BLaER1 treated with 17β-estradiol and CSF1 and Interleukin-3, amounts not matched to agents 10 nM and 100 nM (cell line): Measurements from ENCODE around the gene AGAP1.

Experiments
- H3K27ac ChIP-seq, 11 experiments: shearing (Covaris generic); formaldehyde crosslinking; 2 replicates each; pipeline ENCODE4 v1.8.1; 2022
- H3K27me3 ChIP-seq, 11 experiments: shearing (Covaris generic); formaldehyde crosslinking; 2 replicates each; pipeline ENCODE4 v1.8.1; 2022
- H3K36me3 ChIP-seq, 11 experiments: shearing (Covaris generic); formaldehyde crosslinking; 2 replicates each; pipeline ENCODE4 v1.8.1; 2022
- H3K4me1 ChIP-seq, 10 experiments: shearing (Covaris generic); formaldehyde crosslinking; 2 replicates each; pipeline ENCODE4 v1.8.1; 2022
- H3K4me2 ChIP-seq, 11 experiments: shearing (Covaris generic); formaldehyde crosslinking; 2 replicates each; pipeline ENCODE4 v1.8.1; 2022
- H3K4me3 ChIP-seq, 10 experiments: shearing (Covaris generic); formaldehyde crosslinking; 2 replicates each; pipeline ENCODE4 v1.8.1; 2022
- H3K9ac ChIP-seq, 11 experiments: shearing (Covaris generic); formaldehyde crosslinking; 2 replicates each; pipeline ENCODE4 v1.8.1; 2022
- H3K9me3 ChIP-seq, 11 experiments: shearing (Covaris generic); formaldehyde crosslinking; replicated peaks in 1 of 11; 2 replicates each; pipeline ENCODE4 v1.8.1; 2022
- H4K20me1 ChIP-seq, 11 experiments: shearing (Covaris generic); formaldehyde crosslinking; 2 replicates each; pipeline ENCODE4 v1.8.1; 2022
- Cebpa-rat ChIP-seq, 11 experiments: shearing (Covaris generic); IDR thresholded peaks; 2 replicates each; pipeline ENCODE4 v1.8.1; 2022

The AGAP1 gene

DNA sequence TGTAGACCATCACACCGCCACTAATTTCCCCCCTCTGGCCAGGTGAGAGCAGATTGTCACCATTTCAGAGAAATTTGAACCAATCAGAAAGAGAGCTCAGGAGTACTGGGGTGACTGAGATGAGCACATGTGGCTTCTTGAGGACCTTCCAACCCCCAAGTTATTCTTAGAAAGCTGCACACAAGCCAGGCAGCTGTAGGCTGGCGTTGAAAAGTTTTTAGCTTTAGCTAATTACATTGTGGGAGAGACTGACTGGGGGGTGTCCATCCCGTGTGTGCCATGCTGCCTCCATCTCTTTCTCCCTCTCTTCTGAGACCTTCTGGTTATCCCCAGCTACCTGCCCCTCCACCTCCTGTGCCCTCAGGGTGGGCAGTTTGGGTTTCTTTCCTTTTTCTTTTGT, 154.0 kb downstream of the AGAP1 start:
- Histone ChIP-seq H4K20me1 (peaks cover 0 to 15% (median 0%) of the 10 kb centered on the region in 11 experiments; a peak in 5 of 22 replicates), H3K9me3 (peaks cover 0 to 15% (median 6%) of the 10 kb centered on the region in 11 experiments; a peak in 4 of 22 replicates), H3K27me3 (no peaks in the 10 kb centered on the region), H3K27ac (no peak overlapping the region), H3K4me2 (peak overlapping the region in 9 of 11 experiments; percentile 13 to 53 (median 33); a peak in 16 of 22 replicates), H3K4me1 (peaks cover 8 to 56% (median 39%) of the 10 kb centered on the region in 10 experiments; a peak in 19 of 20 replicates), H3K4me3 (no peak overlapping the region), H3K9ac (no peak overlapping the region), H3K36me3 (peaks cover 0 to 3% (median 0%) of the 10 kb centered on the region in 11 experiments; a peak in 1 of 22 replicates)
- no peak for TF ChIP-seq Cebpa-rat (IDR thresholded peaks at IDR 0.05)

GRCh38 chr2:235649418-235649817, 155.6 kb downstream of the AGAP1 start:
- Histone ChIP-seq H3K4me3 (no peak overlapping the region), H3K9me3 (peaks cover 0 to 15% (median 6%) of the 10 kb centered on the region in 11 experiments; a peak in 4 of 22 replicates), H3K9ac (no peak overlapping the region), H3K36me3 (peaks cover 0 to 3% (median 0%) of the 10 kb centered on the region in 11 experiments; a peak in 1 of 22 replicates), H4K20me1 (peaks cover 0 to 14% (median 0%) of the 10 kb centered on the region in 11 experiments; a peak in 5 of 22 replicates), H3K27me3 (no peaks in the 10 kb centered on the region), H3K4me1 (peaks cover 17 to 71% (median 54%) of the 10 kb centered on the region in 10 experiments), H3K4me2 (peak overlapping the region in 3 of 11 experiments; percentile 10 to 28 (median 16); a peak in 3 of 22 replicates), H3K27ac (no peak overlapping the region)
- no peak for TF ChIP-seq Cebpa-rat (IDR thresholded peaks at IDR 0.05)

- peaks cover 17 to 89% (median 62%) of the 10 kb centered on the region in 10 experiments for H3K4me1 ChIP-seq
- no peak for TF ChIP-seq Cebpa-rat (IDR thresholded peaks at IDR 0.05)
- no peaks in the 10 kb centered on the region; a peak in 1 of 22 replicates for H3K36me3 ChIP-seq
- peak overlapping the region in 4 of 11 experiments; percentile 18 to 71 (median 42); a peak in 6 of 22 replicates for H3K4me2 ChIP-seq
- H4K20me1 ChIP-seq = peaks cover 0 to 24% (median 2%) of the 10 kb centered on the region in 11 experiments; a peak in 6 of 22 replicates
- no peaks in the 10 kb centered on the region for H3K9me3 ChIP-seq
- H3K4me3 ChIP-seq = no peak overlapping the region
- H3K27ac ChIP-seq = no peak overlapping the region
- no peaks in the 10 kb centered on the region for H3K27me3 ChIP-seq
- H3K9ac ChIP-seq = no peak overlapping the region
Observed at GRCh38 chr2:235651643-235652042, 157.8 kb downstream of the AGAP1 start.

GRCh38 chr2:235654103-235654813, 160.4 kb downstream of the AGAP1 start:
- TF ChIP-seq Cebpa-rat (IDR thresholded peaks at IDR 0.05) = no peak
- H3K4me3 ChIP-seq = no peak overlapping the region
- H3K27me3 ChIP-seq = no peaks in the 10 kb centered on the region
- peak overlapping the region in 6 of 11 experiments; percentile 15 to 51 (median 32); a peak in 9 of 22 replicates for H3K27ac ChIP-seq
- H3K4me2 ChIP-seq = peak overlapping the region; percentile 24 to 71 (median 54); a peak in 21 of 22 replicates
- no peaks in the 10 kb centered on the region; a peak in 1 of 22 replicates for H3K36me3 ChIP-seq
- peak overlapping the region in 4 of 11 experiments; percentile 0 to 37 (median 22); a peak in 5 of 22 replicates for H3K9ac ChIP-seq
- peaks cover 10 to 79% (median 54%) of the 10 kb centered on the region in 10 experiments for H3K4me1 ChIP-seq
- H3K9me3 ChIP-seq = no peaks in the 10 kb centered on the region
- peaks cover under 1 to 32% (median 16%) of the 10 kb centered on the region in 11 experiments; a peak in 18 of 22 replicates for H4K20me1 ChIP-seq

- no peaks in the 10 kb centered on the region for H3K27me3 ChIP-seq
- H3K4me1 ChIP-seq = peaks cover 18 to 74% (median 51%) of the 10 kb centered on the region in 10 experiments
- H3K9me3 ChIP-seq = no peaks in the 10 kb centered on the region
- no peak overlapping the region for H3K4me3 ChIP-seq
- H3K4me2 ChIP-seq = peak overlapping the region in 6 of 11 experiments; percentile 9 to 53 (median 32); a peak in 9 of 22 replicates
- H3K9ac ChIP-seq = no peak overlapping the region
- no peaks in the 10 kb centered on the region for H3K36me3 ChIP-seq
- H4K20me1 ChIP-seq = peaks cover 6 to 73% (median 53%) of the 10 kb centered on the region in 11 experiments; a peak in 20 of 22 replicates
- H3K27ac ChIP-seq = no peak overlapping the region
- TF ChIP-seq Cebpa-rat (IDR thresholded peaks at IDR 0.05) = no peak
Observed at GRCh38 chr2:235658351-235659174, 164.7 kb downstream of the AGAP1 start.

GRCh38 chr2:235659767-235660322, 166.0 kb downstream of the AGAP1 start:
- H4K20me1 ChIP-seq = peaks cover 16 to 86% (median 65%) of the 10 kb centered on the region in 11 experiments; a peak in 20 of 22 replicates

GRCh38 chr2:235660484-235661082, 166.7 kb downstream of the AGAP1 start:
- Histone ChIP-seq H3K4me1 (peaks cover 18 to 74% (median 56%) of the 10 kb centered on the region in 10 experiments), H3K9ac (no peak overlapping the region), H3K36me3 (no peaks in the 10 kb centered on the region), H4K20me1 (peaks cover 23 to 87% (median 72%) of the 10 kb centered on the region in 11 experiments; a peak in 21 of 22 replicates), H3K4me2 (peak overlapping the region; percentile 18 to 62 (median 38); a peak in 20 of 22 replicates), H3K27me3 (no peaks in the 10 kb centered on the region), H3K4me3 (no peak overlapping the region), H3K9me3 (no peaks in the 10 kb centered on the region), H3K27ac (no peak overlapping the region)
- no peak for TF ChIP-seq Cebpa-rat (IDR thresholded peaks at IDR 0.05)

More at GRCh38 chr2:235659767-235660322, 166.0 kb downstream of the AGAP1 start:
- peak overlapping the region; percentile 18 to 62 (median 38); a peak in 21 of 22 replicates for H3K4me2 ChIP-seq
- no peak overlapping the region for H3K9ac ChIP-seq
- no peak overlapping the region for H3K4me3 ChIP-seq
- peaks cover 11 to 74% (median 52%) of the 10 kb centered on the region in 10 experiments for H3K4me1 ChIP-seq
- H3K27ac ChIP-seq = no peak overlapping the region
- no peaks in the 10 kb centered on the region for H3K27me3 ChIP-seq
- TF ChIP-seq Cebpa-rat (IDR thresholded peaks at IDR 0.05) = no peak
- no peaks in the 10 kb centered on the region for H3K9me3 ChIP-seq
- no peaks in the 10 kb centered on the region for H3K36me3 ChIP-seq
